Measurements from ENCODE around the gene GINS2.
A peak's percentile ranks its signal among the peaks of the same experiment; 100 is the strongest.

GRCh38 chr16:85718682-85719081 is 29.9 kb upstream of the GINS2 start:
- TF ChIP-seq EZH2 (IDR thresholded peaks at IDR 0.05; ENCODE audit: borderline replicate concordance, low read depth, low read length, poor library complexity, severe bottlenecking) (no peak), CTCF (conservative IDR thresholded peaks at IDR 0.05; ENCODE audit: low read depth, low read length) (peak; percentile 62)

Measured in A673 (cell line).